Mesenchymal stem cell (in vitro differentiated cells and primary cell): Measurements from ENCODE around the gene EFHC1.
"Not testable (repeated sequence)": the region's sequence is repeated elsewhere in the genome, so short reads cannot be mapped to it uniquely, and the experiment has no call there.

Experiments
- DNase-seq: peaks from one replicate; pipeline ENCODE4 v3.0.0-alpha.2; 2013
- H2AFZ ChIP-seq: one replicate; pipeline ENCODE4 v1.6.1; 2013; ENCODE audit warnings: low read depth, mild to moderate bottlenecking, control low read depth, inconsistent platforms, low read length, moderate library complexity
- H2AK5ac ChIP-seq: 2 replicates; pipeline ENCODE4 v1.6.1; 2013; ENCODE audit warnings: low read length, moderate library complexity, mild to moderate bottlenecking, inconsistent platforms; ENCODE audit not compliant: severe bottlenecking
- H2BK120ac ChIP-seq: one replicate; pipeline ENCODE4 v1.6.1; 2013; ENCODE audit warnings: low read depth, mild to moderate bottlenecking, inconsistent platforms, low read length, moderate library complexity
- H2BK12ac ChIP-seq, 2 experiments: one replicate each; pipeline ENCODE4 v1.6.1; 2013; ENCODE audit warnings: inconsistent platforms in 2 of 2, low read length in 2 of 2, mild to moderate bottlenecking in 2 of 2, moderate library complexity in 2 of 2, control low read depth in 1 of 2
- H2BK15ac ChIP-seq: one replicate; pipeline ENCODE4 v1.6.1; 2013; ENCODE audit warnings: mild to moderate bottlenecking, low read depth, inconsistent platforms; ENCODE audit not compliant: poor library complexity, severe bottlenecking
- H2BK5ac ChIP-seq: 2 replicates; pipeline ENCODE4 v1.6.1; 2013; ENCODE audit warnings: low read depth, mild to moderate bottlenecking, low read length, control low read depth, inconsistent platforms; ENCODE audit not compliant: poor library complexity, severe bottlenecking
- H3K14ac ChIP-seq, 2 experiments: one replicate each; pipeline ENCODE4 v1.6.1; 2013; ENCODE audit warnings: inconsistent platforms in 2 of 2, low read length in 2 of 2, control low read depth in 1 of 2, mild to moderate bottlenecking in 1 of 2, moderate library complexity in 1 of 2
- H3K18ac ChIP-seq, 2 experiments: one replicate each; pipeline ENCODE4 v1.6.1; 2013; ENCODE audit warnings: inconsistent platforms in 2 of 2, low read length in 2 of 2, control low read depth in 1 of 2, low read depth in 1 of 2, mild to moderate bottlenecking in 1 of 2
- H3K23ac ChIP-seq, 2 experiments: one replicate each; pipeline ENCODE4 v1.6.1; 2013; ENCODE audit warnings: inconsistent platforms in 2 of 2, low read length in 2 of 2, mild to moderate bottlenecking in 2 of 2, moderate library complexity in 2 of 2, control low read depth in 1 of 2
- H3K27ac ChIP-seq: 2 replicates; pipeline ENCODE4 v1.5.1; 2013; ENCODE audit warnings: mild to moderate bottlenecking, moderate library complexity, low read length, control low read depth, inconsistent platforms; ENCODE audit not compliant: poor library complexity, severe bottlenecking
- H3K27me3 ChIP-seq, 2 experiments: 2 replicates each; pipeline versions ENCODE4 v1.6.1 to v1.7.0; 2013; ENCODE audit warnings: low read length in 2 of 2, mild to moderate bottlenecking in 2 of 2, moderate library complexity in 2 of 2, control low read depth in 1 of 2, inconsistent platforms in 1 of 2; ENCODE audit not compliant: control insufficient read depth in 1 of 2, insufficient read depth in 1 of 2
- H3K36me3 ChIP-seq, 2 experiments: 2 replicates each; pipeline versions ENCODE4 v1.6.1 to v1.7.0; 2013; ENCODE audit warnings: low read length in 2 of 2, control low read depth in 1 of 2, inconsistent platforms in 1 of 2, low read depth in 1 of 2, mild to moderate bottlenecking in 1 of 2; ENCODE audit not compliant: insufficient read depth in 2 of 2, control insufficient read depth in 1 of 2
- H3K4ac ChIP-seq, 2 experiments: one replicate each; pipeline ENCODE4 v1.6.1; 2013; ENCODE audit warnings: inconsistent platforms in 2 of 2, low read length in 2 of 2, mild to moderate bottlenecking in 2 of 2, moderate library complexity in 2 of 2, control low read depth in 1 of 2, low read depth in 1 of 2
- H3K4me1 ChIP-seq: 2 replicates; pipeline ENCODE4 v1.6.1; 2013; ENCODE audit warnings: low read depth, low read length, control low read depth; ENCODE audit not compliant: control insufficient read depth, insufficient read depth
- H3K4me2 ChIP-seq: 2 replicates; pipeline ENCODE4 v1.6.1; 2013; ENCODE audit warnings: low read length, mild to moderate bottlenecking, inconsistent platforms; ENCODE audit not compliant: poor library complexity, severe bottlenecking
- H3K4me3 ChIP-seq, 2 experiments: 2 replicates each; pipeline versions ENCODE4 v1.5.1 to v1.7.0; 2013; ENCODE audit warnings: low read length in 2 of 2, mild to moderate bottlenecking in 2 of 2, control low read depth in 1 of 2, low read depth in 1 of 2; ENCODE audit not compliant: insufficient read depth in 1 of 2
- H3K79me1 ChIP-seq: replicated peaks from 2 replicates; pipeline ENCODE4 v1.6.1; 2013; ENCODE audit warnings: mild to moderate bottlenecking, control low read depth, low read length, inconsistent platforms; ENCODE audit not compliant: poor library complexity, severe bottlenecking
- H3K9ac ChIP-seq: 2 replicates; pipeline ENCODE4 v1.7.0; 2013; ENCODE audit warnings: mild to moderate bottlenecking, low read length, moderate library complexity
- H3K9me3 ChIP-seq: 2 replicates; pipeline ENCODE4 v1.7.0; 2013; ENCODE audit warnings: mild to moderate bottlenecking, low read length; ENCODE audit not compliant: control insufficient read depth
- H4K8ac ChIP-seq: one replicate; pipeline ENCODE4 v1.6.1; 2013; ENCODE audit warnings: inconsistent platforms, mild to moderate bottlenecking, low read length, moderate library complexity
- H4K91ac ChIP-seq: one replicate; pipeline ENCODE4 v1.6.1; 2013; ENCODE audit warnings: mild to moderate bottlenecking, low read length, inconsistent platforms
- WGBS: methylation state at CpG from one replicate; pipeline ENCODE4 v1.1.7; 2013; ENCODE audit warnings: mixed read lengths; 5-methylcytosine and 5-hydroxymethylcytosine counted together

EFHC1 gene

DNA sequence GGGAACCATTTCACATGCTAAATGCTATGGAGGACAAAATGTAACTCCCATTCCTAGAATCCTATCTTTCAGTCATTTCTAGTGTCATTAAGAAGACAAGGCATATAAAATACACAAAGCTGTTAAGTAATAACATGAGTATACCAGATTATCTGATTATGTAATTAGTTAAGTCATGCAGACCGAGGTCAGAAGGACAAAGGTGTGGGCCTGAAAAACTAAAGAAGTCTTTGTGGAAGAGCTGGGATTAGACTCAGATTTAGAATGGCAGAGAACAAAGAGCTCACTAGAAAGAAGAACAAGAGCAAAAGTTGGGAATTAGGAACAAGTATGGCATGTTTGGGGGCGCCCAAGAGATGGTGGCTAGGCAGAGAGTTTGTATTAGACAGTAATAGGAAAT is 37.0 kb downstream of the EFHC1 start:
- peaks cover 3% of the 10 kb centered on the region for H3K4me1 ChIP-seq
- 97% methylated on average over 2 of the region's 2 CpGs for WGBS
- DNase-seq = no peak
- no peak overlapping the region for H3K4me2 ChIP-seq
- H3K4me3 ChIP-seq = no peak overlapping the region
- no peak overlapping the region for H2BK120ac ChIP-seq
- no peak overlapping the region for H2BK12ac ChIP-seq
- H3K36me3 ChIP-seq = peaks cover 0 to 18% of the 10 kb centered on the region in 2 experiments
- H2AFZ ChIP-seq = no peak overlapping the region
- H3K14ac ChIP-seq = no peak overlapping the region
- H2BK15ac ChIP-seq = no peak overlapping the region
- no peak overlapping the region for H4K91ac ChIP-seq
- no peak overlapping the region for H3K9ac ChIP-seq
- H3K23ac ChIP-seq = no peak overlapping the region
- no peaks in the 10 kb centered on the region for H3K27me3 ChIP-seq
- H3K27ac ChIP-seq = no peak overlapping the region
- no peak overlapping the region for H3K4ac ChIP-seq
- H3K9me3 ChIP-seq = no peaks in the 10 kb centered on the region
- H2BK5ac ChIP-seq = no peak overlapping the region
- no peak overlapping the region for H3K18ac ChIP-seq
- peaks cover 1% of the 10 kb centered on the region for H3K79me1 ChIP-seq
- no peak overlapping the region for H4K8ac ChIP-seq
- no peak overlapping the region for H2AK5ac ChIP-seq

DNA sequence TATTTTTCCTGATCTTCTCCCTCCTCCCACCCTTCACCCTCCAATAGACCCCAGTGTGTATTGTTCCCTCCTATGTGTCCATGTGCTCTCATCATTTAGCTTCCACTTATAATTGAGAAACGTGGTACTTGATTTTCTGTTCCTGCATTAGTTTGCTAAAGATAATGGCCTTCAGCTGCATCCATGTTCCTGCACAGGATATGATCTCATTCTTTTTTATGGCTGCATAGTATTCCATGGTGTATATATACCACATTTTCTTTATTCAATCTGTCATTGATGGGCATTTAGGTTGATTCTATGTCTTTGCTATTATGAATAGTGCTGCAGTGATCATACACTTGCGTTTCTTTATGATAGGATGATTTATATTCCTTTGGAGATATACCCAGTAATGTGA is 41.1 kb downstream of the EFHC1 start:
- H3K14ac ChIP-seq, H2BK12ac ChIP-seq, H3K18ac ChIP-seq, H4K8ac ChIP-seq, H2AFZ ChIP-seq, H3K36me3 ChIP-seq, H2AK5ac ChIP-seq, H3K27ac ChIP-seq, H3K79me1 ChIP-seq, H3K23ac ChIP-seq, H2BK5ac ChIP-seq, H3K4me2 ChIP-seq, DNase-seq, H2BK120ac ChIP-seq, H3K4me3 ChIP-seq, H3K4ac ChIP-seq, H3K9ac ChIP-seq, H3K9me3 ChIP-seq, H2BK15ac ChIP-seq, H4K91ac ChIP-seq, H3K4me1 ChIP-seq, H3K27me3 ChIP-seq: not testable (repeated sequence)
- WGBS = 100% methylated on average over 2 of the region's 2 CpGs

DNA sequence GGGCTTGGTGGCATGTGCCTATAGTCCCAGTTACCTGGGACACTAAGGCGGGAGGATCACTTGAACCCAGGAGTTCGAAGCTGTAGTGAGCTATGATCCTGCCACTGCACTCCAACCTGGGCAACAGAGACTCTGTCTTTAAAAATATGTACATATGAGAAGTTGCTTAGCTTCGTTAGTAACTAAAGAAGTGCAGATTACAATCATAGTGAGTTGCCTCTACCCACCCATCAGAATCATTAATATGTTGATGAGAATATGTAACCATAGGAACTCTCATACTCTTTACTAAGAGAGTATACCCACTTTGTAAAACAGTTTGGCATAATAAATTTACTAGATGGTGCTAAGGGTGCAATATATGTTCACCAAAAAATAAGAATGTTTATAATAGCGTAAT is 54.0 kb downstream of the EFHC1 start:
- H3K79me1 ChIP-seq = peaks cover 2% of the 10 kb centered on the region
- no peak overlapping the region for H3K4ac ChIP-seq
- no peak overlapping the region for H3K23ac ChIP-seq
- no peak overlapping the region for H4K91ac ChIP-seq
- no peak overlapping the region for H2BK5ac ChIP-seq
- H3K14ac ChIP-seq = no peak overlapping the region
- H3K36me3 ChIP-seq = peaks cover 0 to 4% of the 10 kb centered on the region in 2 experiments
- H2BK120ac ChIP-seq = no peak overlapping the region
- H2AK5ac ChIP-seq = no peak overlapping the region
- no peak for DNase-seq
- no peak overlapping the region for H3K9ac ChIP-seq
- H4K8ac ChIP-seq = no peak overlapping the region
- H3K4me1 ChIP-seq = no peaks in the 10 kb centered on the region
- H2AFZ ChIP-seq = no peak overlapping the region
- no peak overlapping the region for H2BK15ac ChIP-seq
- WGBS = 95% methylated on average over 2 of the region's 4 CpGs
- no peak overlapping the region for H3K27ac ChIP-seq
- no peak overlapping the region for H2BK12ac ChIP-seq
- H3K18ac ChIP-seq = no peak overlapping the region
- no peaks in the 10 kb centered on the region for H3K9me3 ChIP-seq
- no peak overlapping the region for H3K4me3 ChIP-seq
- H3K4me2 ChIP-seq = no peak overlapping the region
- no peaks in the 10 kb centered on the region for H3K27me3 ChIP-seq

DNA sequence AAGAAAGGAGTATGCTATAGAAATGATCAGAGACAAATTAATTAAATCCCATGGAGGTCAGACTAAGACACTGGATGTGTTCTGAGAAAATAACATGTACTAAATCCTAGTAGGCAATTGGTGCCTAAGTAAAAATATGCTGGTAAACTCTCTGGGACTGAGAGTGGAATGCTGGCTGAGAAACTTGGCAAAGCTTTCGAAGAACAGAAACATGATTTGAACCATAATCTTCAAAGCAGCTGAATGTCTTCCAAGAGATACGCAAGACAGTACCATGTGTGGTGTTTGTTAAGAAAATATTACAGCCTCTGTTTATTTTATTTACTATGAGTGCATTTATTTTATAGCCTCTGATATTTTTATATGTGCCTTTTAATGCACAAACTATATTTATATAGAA is 55.2 kb downstream of the EFHC1 start:
- Histone ChIP-seq H2BK12ac (no peak overlapping the region), H3K4me3 (no peak overlapping the region), H2AFZ (no peak overlapping the region), H2AK5ac (no peak overlapping the region), H3K23ac (no peak overlapping the region), H4K8ac (no peak overlapping the region), H3K36me3 (peaks cover 0 to 12% of the 10 kb centered on the region in 2 experiments), H3K18ac (no peak overlapping the region), H2BK120ac (no peak overlapping the region), H3K4me1 (no peaks in the 10 kb centered on the region), H3K27ac (no peak overlapping the region), H3K9ac (no peak overlapping the region), H3K9me3 (no peaks in the 10 kb centered on the region), H4K91ac (no peak overlapping the region), H2BK15ac (no peak overlapping the region), H3K4me2 (no peak overlapping the region), H3K4ac (no peak overlapping the region), H3K27me3 (no peaks in the 10 kb centered on the region), H3K14ac (no peak overlapping the region), H2BK5ac (no peak overlapping the region), H3K79me1 (peaks cover 2% of the 10 kb centered on the region)
- 100% methylated on average over 1 of the region's 2 CpGs for WGBS
- no peak for DNase-seq
